Measurements from ENCODE around the gene ARHGAP33.

The ARHGAP33 gene

GRCh38 chr19:35777961-35778360 lies 2.6 kb downstream of the ARHGAP33 start:
- Mint-ChIP-seq H3K27ac (no peak overlapping the region), H3K9me3 (no peaks in the 10 kb centered on the region), H3K27me3 (no peaks in the 10 kb centered on the region), H3K4me3 (no peak overlapping the region), H3K4me1 (peaks cover 23% of the 10 kb centered on the region)
- DNase-seq, result no peak
- ATAC-seq, result no peak

GRCh38 chr19:35779033-35779432 lies 3.7 kb downstream of the ARHGAP33 start:
- no peak for DNase-seq
- ATAC-seq, result no peak
- peaks cover 23% of the 10 kb centered on the region for H3K4me1 Mint-ChIP-seq
- no peaks in the 10 kb centered on the region for H3K9me3 Mint-ChIP-seq
- no peak overlapping the region for H3K4me3 Mint-ChIP-seq
- H3K27ac Mint-ChIP-seq, result no peak overlapping the region
- no peaks in the 10 kb centered on the region for H3K27me3 Mint-ChIP-seq

- DNase-seq (no peak), ATAC-seq (no peak)
- Mint-ChIP-seq H3K27ac (no peak overlapping the region), H3K4me3 (no peak overlapping the region), H3K27me3 (no peaks in the 10 kb centered on the region), H3K9me3 (no peaks in the 10 kb centered on the region), H3K4me1 (peaks cover 14% of the 10 kb centered on the region)
These were observed 4.7 kb downstream of the ARHGAP33 start for GRCh38 chr19:35780058-35780457.

- Mint-ChIP-seq H3K4me3 (no peak overlapping the region), H3K4me1 (peaks cover 12% of the 10 kb centered on the region), H3K27me3 (no peaks in the 10 kb centered on the region), H3K27ac (no peak overlapping the region), H3K9me3 (no peaks in the 10 kb centered on the region)
- no peak for DNase-seq
- no peak for ATAC-seq
These were observed 5.4 kb downstream of the ARHGAP33 start for GRCh38 chr19:35780717-35781116.

GRCh38 chr19:35781650-35782049 lies 6.3 kb downstream of the ARHGAP33 start:
- DNase-seq (no peak), ATAC-seq (no peak)
- Mint-ChIP-seq H3K4me3 (no peak overlapping the region), H3K4me1 (peaks cover 3% of the 10 kb centered on the region), H3K9me3 (no peaks in the 10 kb centered on the region), H3K27ac (no peak overlapping the region), H3K27me3 (no peaks in the 10 kb centered on the region)

DNA sequence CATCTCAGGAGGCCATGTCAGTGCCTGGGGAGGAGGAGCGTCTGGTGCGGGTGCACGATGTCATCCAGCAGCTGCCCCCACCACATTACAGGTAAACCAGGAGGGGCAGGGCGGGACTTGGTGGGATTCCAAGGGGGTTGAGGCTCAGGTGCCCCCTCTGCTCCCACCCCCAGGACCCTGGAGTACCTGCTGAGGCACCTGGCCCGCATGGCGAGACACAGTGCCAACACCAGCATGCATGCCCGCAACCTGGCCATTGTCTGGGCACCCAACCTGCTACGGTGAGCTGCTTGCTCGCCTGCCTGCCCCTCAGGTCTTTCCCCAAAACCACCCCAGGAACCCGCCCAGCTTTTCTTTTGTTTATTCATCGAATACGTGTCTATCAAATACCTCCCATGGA lies 7.2 kb downstream of the ARHGAP33 start:
- ATAC-seq, result no peak
- peak overlapping the region in 1 of 2 donors; percentile 43 for H3K27ac Mint-ChIP-seq
- DNase-seq, result no peak
- H3K4me3 Mint-ChIP-seq, result no peak overlapping the region
- H3K9me3 Mint-ChIP-seq, result no peaks in the 10 kb centered on the region
- H3K27me3 Mint-ChIP-seq, result no peaks in the 10 kb centered on the region
- H3K4me1 Mint-ChIP-seq, result no peaks in the 10 kb centered on the region

DNA sequence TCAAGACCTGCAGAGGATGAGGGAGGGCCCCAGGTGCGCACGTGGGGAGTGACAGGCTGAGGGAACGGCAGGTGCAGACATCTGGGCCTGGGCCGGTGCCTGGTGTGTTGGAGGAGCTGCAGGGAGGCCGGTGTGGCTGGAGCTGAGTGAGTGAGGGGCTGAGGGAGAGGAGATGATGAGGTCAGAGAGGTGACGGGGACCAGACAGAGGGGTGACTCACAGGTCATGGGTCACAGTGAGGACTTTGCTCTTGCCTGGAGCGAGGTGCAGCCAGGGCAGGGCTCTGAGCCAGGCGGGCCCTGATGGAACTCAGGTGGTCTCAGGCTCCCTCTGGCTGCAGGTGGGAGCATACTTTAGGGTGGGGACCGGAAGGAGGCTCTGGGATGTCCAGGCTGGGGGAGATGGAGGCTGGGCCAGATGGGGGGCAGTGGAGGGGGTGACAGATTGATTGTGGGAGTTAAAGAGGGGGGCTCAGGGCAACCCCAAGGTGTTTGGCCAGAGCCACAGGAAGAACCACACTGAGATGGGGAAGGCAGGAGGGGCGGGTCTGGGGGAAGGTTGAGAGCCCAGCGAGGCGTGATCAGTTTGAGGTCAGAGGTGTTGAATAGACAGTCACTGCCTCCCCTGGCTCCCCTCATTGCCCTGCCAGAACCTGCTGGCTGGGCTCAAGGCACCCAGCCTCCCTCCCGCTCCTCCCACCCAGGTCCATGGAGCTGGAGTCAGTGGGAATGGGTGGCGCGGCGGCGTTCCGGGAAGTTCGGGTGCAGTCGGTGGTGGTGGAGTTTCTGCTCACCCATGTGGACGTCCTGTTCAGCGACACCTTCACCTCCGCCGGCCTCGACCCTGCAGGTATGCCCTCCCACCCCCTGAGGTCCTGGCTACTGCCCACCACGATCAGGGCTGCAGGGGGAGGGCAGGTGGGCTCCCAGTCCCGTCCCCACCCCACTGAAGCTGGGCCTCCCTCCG lies 8.4 kb downstream of the ARHGAP33 start:
- no peak for DNase-seq
- ATAC-seq, result peak; percentile 2
- Mint-ChIP-seq H3K27me3 (no peaks in the 10 kb centered on the region), H3K27ac (no peak overlapping the region), H3K9me3 (no peaks in the 10 kb centered on the region), H3K4me3 (no peak overlapping the region), H3K4me1 (no peaks in the 10 kb centered on the region)

- Mint-ChIP-seq H3K27me3 (no peaks in the 10 kb centered on the region), H3K27ac (no peak overlapping the region), H3K4me1 (no peaks in the 10 kb centered on the region), H3K9me3 (no peaks in the 10 kb centered on the region), H3K4me3 (no peak overlapping the region)
- no peak for DNase-seq
- ATAC-seq, result no peak
These were observed 9.4 kb downstream of the ARHGAP33 start for GRCh38 chr19:35784503-35785338.

DNA sequence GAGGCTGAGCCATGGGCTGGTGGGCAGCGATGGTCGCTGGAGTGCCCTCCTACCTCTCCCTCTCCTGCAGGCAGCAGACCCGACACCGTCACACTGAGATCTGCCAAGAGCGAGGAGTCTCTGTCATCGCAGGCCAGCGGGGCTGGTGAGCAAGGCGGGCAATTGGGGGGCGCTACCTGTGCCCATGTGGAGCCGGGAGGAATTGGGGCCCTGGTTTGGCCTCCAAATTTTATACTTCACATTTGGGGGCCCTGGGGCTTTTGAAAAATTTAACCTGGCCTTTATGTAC lies 9.9 kb downstream of the ARHGAP33 start:
- ATAC-seq, result no peak
- Mint-ChIP-seq H3K4me1 (no peaks in the 10 kb centered on the region), H3K4me3 (no peak overlapping the region), H3K27me3 (no peaks in the 10 kb centered on the region), H3K9me3 (no peaks in the 10 kb centered on the region), H3K27ac (no peak overlapping the region)
- no peak for DNase-seq

GRCh38 chr19:35786299-35787160 lies 11.2 kb downstream of the ARHGAP33 start:
- peak; percentile 29 for ATAC-seq
- H3K4me3 Mint-ChIP-seq, result no peak overlapping the region
- no peaks in the 10 kb centered on the region for H3K27me3 Mint-ChIP-seq

DNA sequence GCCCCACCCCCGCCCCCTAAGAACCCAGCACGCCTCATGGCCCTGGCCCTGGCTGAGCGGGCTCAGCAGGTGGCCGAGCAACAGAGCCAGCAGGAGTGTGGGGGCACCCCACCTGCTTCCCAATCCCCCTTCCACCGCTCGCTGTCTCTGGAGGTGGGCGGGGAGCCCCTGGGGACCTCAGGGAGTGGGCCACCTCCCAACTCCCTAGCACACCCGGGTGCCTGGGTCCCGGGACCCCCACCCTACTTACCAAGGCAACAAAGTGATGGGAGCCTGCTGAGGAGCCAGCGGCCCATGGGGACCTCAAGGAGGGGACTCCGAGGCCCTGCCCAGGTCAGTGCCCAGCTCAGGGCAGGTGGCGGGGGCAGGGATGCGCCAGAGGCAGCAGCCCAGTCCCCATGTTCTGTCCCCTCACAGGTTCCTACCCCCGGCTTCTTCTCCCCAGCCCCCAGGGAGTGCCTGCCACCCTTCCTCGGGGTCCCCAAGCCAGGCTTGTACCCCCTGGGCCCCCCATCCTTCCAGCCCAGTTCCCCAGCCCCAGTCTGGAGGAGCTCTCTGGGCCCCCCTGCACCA lies 11.9 kb downstream of the ARHGAP33 start:
- DNase-seq (no peak), ATAC-seq (no peak)
- no peaks in the 10 kb centered on the region for H3K4me1 Mint-ChIP-seq
- no peak overlapping the region for H3K27ac Mint-ChIP-seq
- H3K27me3 Mint-ChIP-seq, result no peaks in the 10 kb centered on the region
- H3K9me3 Mint-ChIP-seq, result no peaks in the 10 kb centered on the region
- H3K4me3 Mint-ChIP-seq, result no peak overlapping the region

More at GRCh38 chr19:35786299-35787160, 11.2 kb downstream of the ARHGAP33 start:
- DNase-seq, result no peak
- no peaks in the 10 kb centered on the region for H3K4me1 Mint-ChIP-seq
- no peaks in the 10 kb centered on the region for H3K9me3 Mint-ChIP-seq
- no peak overlapping the region for H3K27ac Mint-ChIP-seq

GRCh38 chr19:35788205-35788960 lies 13.0 kb downstream of the ARHGAP33 start:
- Mint-ChIP-seq H3K9me3 (no peaks in the 10 kb centered on the region), H3K27me3 (no peaks in the 10 kb centered on the region), H3K4me1 (no peaks in the 10 kb centered on the region), H3K27ac (no peak overlapping the region), H3K4me3 (no peak overlapping the region)
- ATAC-seq (no peak), DNase-seq (no peak)

- Mint-ChIP-seq H3K4me3 (no peak overlapping the region), H3K4me1 (no peaks in the 10 kb centered on the region), H3K9me3 (no peaks in the 10 kb centered on the region), H3K27ac (peak overlapping the region in 1 of 2 donors; percentile 85), H3K27me3 (peaks cover 8% of the 10 kb centered on the region)
- no peak for ATAC-seq
- no peak for DNase-seq
These were observed 14.0 kb downstream of the ARHGAP33 start for GRCh38 chr19:35789195-35789977.

Data from stimulated activated naive CD8-positive, alpha-beta T cell treated with anti-CD3 and anti-CD28 coated beads, Interleukin-15, amount 100 ng/mL, for 72 hours (primary cell).